Keratinocyte (primary cell): ENCODE data around the gene FNDC3B. TPM values are rescaled to one million over a fixed set of nuclear protein-coding genes. Genes with fewer than 3 reads are reported as not detected.

Experiments
- DNase-seq: peaks from one replicate; pipeline ENCODE4 v3.0.0-alpha.2; 2011; ENCODE audit warnings: low read depth, missing footprints, low spot score
- FAIRE-seq: peaks from 2 replicates; lab custom pipeline; 2011; peaks lifted over from hg19 to GRCh38; lab: Jason Lieb, UNC
- H2AFZ ChIP-seq: 2 replicates; pipeline ENCODE4 v1.6.0; 2012; ENCODE audit warnings: low read length, control low read depth, inconsistent platforms; ENCODE audit not compliant: control insufficient read depth
- H3K27ac ChIP-seq: 2 replicates; pipeline ENCODE4 v1.5.1; 2011; ENCODE audit warnings: low read length; ENCODE audit not compliant: control insufficient read depth, insufficient read depth
- H3K27me3 ChIP-seq: 3 replicates; pipeline ENCODE4 v1.6.0; 2011; ENCODE audit warnings: low read length; ENCODE audit not compliant: control insufficient read depth, insufficient read depth; ENCODE audit errors: extremely low read depth
- H3K36me3 ChIP-seq, 2 experiments: 2 replicates in 1 of 2; 3 replicates in 1 of 2; pipeline ENCODE4 v1.5.1; 2011; ENCODE audit warnings: low read length in 2 of 2, mild to moderate bottlenecking in 1 of 2; ENCODE audit not compliant: control insufficient read depth in 2 of 2, insufficient read depth in 2 of 2; ENCODE audit errors: extremely low read depth in 1 of 2
- H3K4me1 ChIP-seq: 3 replicates; pipeline ENCODE4 v1.5.1; 2011; ENCODE audit warnings: low read length; ENCODE audit not compliant: control insufficient read depth, insufficient read depth; ENCODE audit errors: extremely low read depth
- H3K4me2 ChIP-seq: 3 replicates; pipeline ENCODE4 v1.6.0; 2011; ENCODE audit warnings: low read depth, low read length; ENCODE audit not compliant: control insufficient read depth, insufficient read depth; ENCODE audit errors: extremely low read depth
- H3K4me3 ChIP-seq, 3 experiments: fragments of 200-600 bp in 1 of 3; sonication (generic) in 1 of 3; 2 replicates in 2 of 3; 3 replicates in 1 of 3; pipeline ENCODE4 v1.5.1; 2011 to 2016; ENCODE audit warnings: low read length in 3 of 3, mild to moderate bottlenecking in 3 of 3, control low read depth in 2 of 3, inconsistent platforms in 1 of 3, low read depth in 1 of 3, mixed read lengths in 1 of 3, mixed run types in 1 of 3, moderate library complexity in 1 of 3; ENCODE audit not compliant: control insufficient read depth in 2 of 3, insufficient read depth in 2 of 3; ENCODE audit errors: extremely low read depth in 1 of 3
- H3K79me2 ChIP-seq: 2 replicates; pipeline ENCODE4 v1.6.0; 2012; ENCODE audit warnings: low read length; ENCODE audit not compliant: control insufficient read depth, insufficient read depth
- H3K9ac ChIP-seq: 3 replicates; pipeline ENCODE4 v1.6.0; 2011; ENCODE audit warnings: low read length; ENCODE audit not compliant: control insufficient read depth, insufficient read depth; ENCODE audit errors: extremely low read depth
- H3K9me1 ChIP-seq: 3 replicates; pipeline ENCODE4 v1.6.0; 2011; ENCODE audit warnings: low read length; ENCODE audit not compliant: control insufficient read depth, insufficient read depth; ENCODE audit errors: extremely low read depth
- H3K9me3 ChIP-seq: 2 replicates; pipeline ENCODE4 v1.5.1; 2012; ENCODE audit warnings: low read depth, low read length; ENCODE audit not compliant: control insufficient read depth
- H4K20me1 ChIP-seq: 3 replicates; pipeline ENCODE4 v1.6.0; 2011; ENCODE audit warnings: low read length; ENCODE audit not compliant: control insufficient read depth, insufficient read depth; ENCODE audit errors: extremely low read depth
- CTCF ChIP-seq, 3 experiments: IDR thresholded peaks in 1 of 3; conservative IDR thresholded peaks in 1 of 3; optimal IDR thresholded peaks in 1 of 3; 2 replicates in 2 of 3; 3 replicates in 1 of 3; pipeline versions ENCODE3 to v1.5.1; 2011; ENCODE audit warnings: low read length in 3 of 3, mild to moderate bottlenecking in 3 of 3, moderate library complexity in 2 of 3, control low read depth in 1 of 3, inconsistent platforms in 1 of 3; ENCODE audit not compliant: insufficient read depth in 2 of 3; ENCODE audit errors: extremely low read depth in 1 of 3
- EZH2 ChIP-seq: IDR thresholded peaks from one replicate; pipeline ENCODE4 v1.6.1; 2012; ENCODE audit warnings: inconsistent platforms, mild to moderate bottlenecking, low read length, moderate library complexity
- dilution Hi-C: fragments of 300-500 bp; cut with MboI; formaldehyde crosslinking; loops from one replicate; pipeline ENCODE4 v1.7.0; 2020; ENCODE audit warnings: low sequenced_read_pairs; ENCODE audit not compliant: extremely low pct_ligation_motif_present
- polyA plus RNA-seq, 5 experiments: library from polyadenylated mRNA; depleted of rRNA in 3 of 5; stranded (reverse) in 3 of 5; stranded (forward) in 1 of 5; unstranded in 1 of 5; fragments of >200 nt; gene quantifications; 1 replicate in 1 of 5; 2 replicates in 3 of 5; 3 replicates in 1 of 5; pipeline versions ENCODE4 v1.2.1 to v1.2.3, GENCODE V29; 2011 to 2012; ENCODE audit warnings: missing spikeins in 2 of 5, low read depth in 1 of 5, low replicate concordance in 1 of 5

The FNDC3B gene
- polyA plus RNA-seq, 1 donor (not counting 4 experiments of a cell fraction or from before 2014, with no cell fraction given), result 31.4 TPM

- no peak for DNase-seq
- H3K9me3 ChIP-seq, result no peaks in the 10 kb centered on the region
- no peak overlapping the region for H3K4me3 ChIP-seq
- dilution Hi-C loops, result no loop called here
- no peaks in the 10 kb centered on the region for H3K27me3 ChIP-seq
- TF ChIP-seq EZH2, result no peak
- no peak for TF ChIP-seq CTCF (optimal IDR thresholded peaks at IDR 0.05 in 1 of 3, IDR thresholded peaks at IDR 0.05 in 1 of 3, conservative IDR thresholded peaks at IDR 0.05 in 1 of 3; ENCODE audit: extremely low read depth in 1 of 3, insufficient read depth in 2 of 3, low read length in 3 of 3)
- H3K79me2 ChIP-seq, result no peaks in the 10 kb centered on the region
- H3K36me3 ChIP-seq, result peaks cover 13 to 29% of the 10 kb centered on the region in 2 experiments
- H3K27ac ChIP-seq, result no peak overlapping the region
- H3K4me2 ChIP-seq, result no peak overlapping the region
- no peak overlapping the region for H3K9ac ChIP-seq
- H2AFZ ChIP-seq, result no peak overlapping the region
- peaks cover 37% of the 10 kb centered on the region for H3K4me1 ChIP-seq
- H4K20me1 ChIP-seq, result peaks cover 4% of the 10 kb centered on the region
- FAIRE-seq, result peak; percentile 34
- peaks cover 2% of the 10 kb centered on the region for H3K9me1 ChIP-seq
Observed at GRCh38 chr3:172313671-172314070, 274.3 kb downstream of the FNDC3B start.

- H3K79me2 ChIP-seq, result no peaks in the 10 kb centered on the region
- no peaks in the 10 kb centered on the region for H3K9me3 ChIP-seq
- peaks cover 4% of the 10 kb centered on the region for H4K20me1 ChIP-seq
- H3K4me3 ChIP-seq, result no peak overlapping the region
- no peak overlapping the region for H3K27ac ChIP-seq
- dilution Hi-C loops, result no loop called here
- peaks cover 38% of the 10 kb centered on the region for H3K4me1 ChIP-seq
- H3K9ac ChIP-seq, result no peak overlapping the region
- FAIRE-seq, result no peak
- TF ChIP-seq EZH2, result no peak
- peaks cover 2% of the 10 kb centered on the region for H3K9me1 ChIP-seq
- H3K4me2 ChIP-seq, result no peak overlapping the region
- DNase-seq, result no peak
- no peak overlapping the region for H2AFZ ChIP-seq
- peaks cover 13 to 32% of the 10 kb centered on the region in 2 experiments for H3K36me3 ChIP-seq
- no peaks in the 10 kb centered on the region for H3K27me3 ChIP-seq
Observed at GRCh38 chr3:172314591-172315160, 275.3 kb downstream of the FNDC3B start.
